Stimulated activated CD8-positive, alpha-beta memory T cell treated with anti-CD3 and anti-CD28 coated beads, Interleukin-4, amount 100 ng/mL, for 1 hour (primary cell): Measurements from ENCODE around the gene UNC119B.
"Not testable (repeated sequence)": the region's sequence is repeated elsewhere in the genome, so short reads cannot be mapped to it uniquely, and the experiment has no call there.

ENCODE experiments used
- DNase-seq, 2 donors: peaks; one replicate each; pipeline ENCODE4 v3.0.0-alpha.2; 2020; ENCODE audit warnings: low read depth in 2 of 2, low spot score in 1 of 2

The UNC119B gene

GRCh38 chr12:120710031-120710804, at the start of gene UNC119B:
Gene UNC119B (plus strand): TSS chr12:120710458. CDS start chr12:120710475, 17 bp downstream.
- DNase-seq, result peak; percentile 46 to 57

GRCh38 chr12:120661432-120661831, 48.8 kb upstream of the UNC119B start:
- DNase-seq, result no peak

DNA sequence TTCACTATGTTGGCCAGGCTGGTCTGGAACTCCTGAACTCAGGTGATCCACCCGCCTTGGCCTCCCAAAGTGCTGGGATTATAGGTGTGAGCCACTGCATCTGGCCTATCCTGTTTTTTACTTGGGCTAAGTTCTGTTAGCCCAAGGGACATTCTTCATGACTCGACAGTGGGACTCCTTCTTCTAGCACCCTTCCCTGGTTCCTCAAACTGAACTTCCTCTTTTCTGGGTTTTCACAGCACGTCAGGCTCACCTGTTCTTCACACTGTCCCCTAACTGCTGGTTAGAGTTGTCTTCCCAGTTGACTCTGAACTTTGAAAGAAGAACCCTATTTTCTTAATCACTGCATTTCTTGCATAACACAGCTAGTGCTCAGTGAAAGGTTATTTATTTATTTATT, 47.4 kb upstream of the UNC119B start:
- no peak for DNase-seq

DNA sequence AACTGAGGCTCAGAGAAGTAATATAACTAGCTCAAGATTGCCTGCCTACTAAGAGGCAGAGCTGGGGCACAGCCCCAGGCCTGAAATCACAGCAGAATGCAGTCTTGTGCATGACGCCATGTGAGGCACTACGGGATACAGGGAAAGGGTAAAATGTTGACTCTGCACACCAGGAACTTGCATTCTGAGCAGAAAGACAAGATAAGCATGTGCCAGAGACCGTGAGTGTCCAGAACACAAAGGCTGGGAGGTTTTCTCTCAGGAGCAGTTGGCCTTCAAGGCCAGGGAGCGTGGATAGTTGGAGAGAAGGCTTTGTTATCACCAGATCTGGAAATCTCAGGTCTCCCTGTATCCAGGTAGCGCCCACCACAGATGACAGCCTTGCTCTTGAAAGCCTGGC, 46.5 kb upstream of the UNC119B start:
- DNase-seq, result no peak

DNA sequence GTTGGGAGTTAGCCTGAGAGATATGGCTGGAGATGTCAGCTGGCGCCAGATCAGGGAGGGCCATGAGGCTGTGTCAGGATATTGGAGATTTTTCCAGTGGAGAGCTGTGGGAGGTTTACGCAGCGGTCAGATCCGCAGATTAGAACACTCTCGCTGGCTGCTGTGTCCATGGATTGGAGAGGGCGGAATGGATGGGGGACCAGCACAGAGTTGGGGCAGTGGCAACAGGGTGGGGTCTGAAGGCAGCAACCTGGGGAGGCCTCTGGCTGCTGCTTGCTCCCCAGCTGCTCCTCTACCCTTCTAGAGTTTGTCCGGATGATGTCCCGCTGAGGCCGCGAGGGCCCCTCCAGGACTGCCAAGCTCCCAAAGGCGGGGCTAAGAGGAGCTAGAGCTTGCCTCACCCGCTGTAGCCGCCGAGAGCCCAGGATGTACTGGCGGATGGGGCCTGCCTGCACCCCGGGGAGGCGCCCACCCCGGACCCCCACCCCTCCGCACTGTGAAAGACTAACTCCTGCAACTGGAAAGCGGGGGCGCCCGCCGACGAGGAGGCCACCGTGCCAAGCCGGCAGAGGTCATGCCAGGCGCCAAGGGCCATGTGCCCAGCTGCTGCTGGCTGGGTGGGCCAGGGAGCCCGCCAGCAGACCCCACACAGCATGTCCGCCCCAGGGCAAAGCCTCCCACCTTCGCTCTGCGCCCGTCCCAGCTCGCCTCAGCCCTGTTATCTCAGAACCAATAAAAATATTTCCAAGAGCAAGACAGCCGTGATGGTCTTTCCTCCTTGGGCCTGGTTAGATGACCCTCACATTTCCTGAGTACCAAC, 43.5 kb upstream of the UNC119B start:
- DNase-seq, result no peak

DNA sequence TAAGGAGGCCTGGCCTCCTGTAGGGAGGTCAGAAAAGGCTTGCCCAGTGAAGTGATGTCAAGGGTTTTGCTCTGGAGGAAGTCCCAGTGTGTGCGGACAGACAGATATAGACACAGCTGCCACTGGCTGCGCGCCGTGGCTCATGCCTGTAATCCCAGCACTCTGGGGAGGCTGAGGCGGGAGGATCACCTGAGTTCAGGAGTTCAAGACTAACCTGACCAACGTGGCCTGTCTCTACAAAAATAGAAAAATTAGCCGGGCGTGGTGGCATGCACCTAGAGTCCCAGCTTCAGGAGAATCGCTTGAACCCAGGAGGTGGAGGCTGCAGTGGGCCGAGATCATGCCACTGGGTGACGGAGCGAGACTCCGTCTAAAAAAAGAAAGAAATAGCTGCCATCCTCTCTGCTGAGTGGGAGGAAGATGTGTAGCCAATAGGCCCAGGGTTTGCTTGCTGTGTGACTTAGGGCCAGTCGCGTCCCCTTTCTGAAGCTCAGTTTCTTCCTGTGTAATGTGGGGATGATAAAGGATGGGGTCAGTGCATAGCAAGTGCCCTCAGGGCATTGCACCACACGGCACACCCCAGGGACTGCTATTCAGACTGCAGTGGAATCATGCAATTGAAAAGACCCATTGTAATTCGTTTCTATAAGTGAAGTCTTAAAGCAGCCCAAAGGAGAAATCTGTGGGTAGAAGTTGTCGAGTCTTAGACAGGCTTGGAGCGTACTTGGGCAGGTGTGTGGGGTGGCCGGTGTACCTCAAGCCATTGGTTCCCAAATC, 42.0 kb upstream of the UNC119B start:
- no peak for DNase-seq

DNA sequence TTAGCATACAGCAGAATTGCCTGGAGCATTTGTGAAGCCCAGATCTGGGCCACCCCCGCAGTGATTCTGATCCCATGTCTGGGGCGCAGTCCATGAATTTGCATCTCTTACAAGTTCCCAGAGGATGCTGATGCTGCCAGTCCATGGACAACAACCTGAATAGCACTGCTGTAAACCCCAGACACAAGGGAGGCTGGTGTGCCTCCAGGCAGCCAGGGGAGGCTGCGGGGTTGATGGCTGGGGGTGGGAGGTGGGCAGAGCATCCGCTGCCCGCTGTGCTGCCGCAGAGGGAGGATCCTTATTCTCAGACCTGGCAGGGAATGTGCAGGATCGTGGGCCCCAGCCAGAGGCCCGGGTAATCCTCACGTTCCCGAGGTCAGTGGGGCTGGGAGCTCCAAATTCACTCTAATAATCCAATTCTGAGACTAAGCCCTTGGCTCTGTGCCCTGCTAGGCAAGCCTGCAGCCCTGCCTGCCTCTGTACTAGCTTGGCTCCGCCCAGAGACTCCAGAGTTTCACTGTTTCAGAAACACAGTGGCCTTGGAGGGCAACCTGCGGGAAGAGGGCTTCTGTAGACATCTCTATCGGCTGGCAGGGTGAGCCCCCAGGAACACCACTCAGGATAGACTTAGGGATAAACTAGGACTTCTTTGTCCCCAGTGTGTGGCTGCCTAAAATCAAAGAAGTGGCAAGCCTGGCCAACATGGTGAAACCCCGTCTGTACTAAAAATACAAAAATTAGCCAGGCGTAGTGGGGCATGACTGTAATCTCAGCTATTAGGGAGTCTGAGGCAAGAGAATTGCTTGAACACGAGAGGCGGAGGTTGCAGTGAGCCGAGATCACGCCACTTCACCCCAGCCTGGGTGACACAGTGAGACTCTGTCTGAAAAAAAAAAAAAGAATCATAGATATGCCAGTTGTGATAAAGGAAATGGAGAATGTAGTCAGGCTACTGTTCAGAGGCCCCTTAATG, 41.1 kb upstream of the UNC119B start:
- DNase-seq, result no peak

DNA sequence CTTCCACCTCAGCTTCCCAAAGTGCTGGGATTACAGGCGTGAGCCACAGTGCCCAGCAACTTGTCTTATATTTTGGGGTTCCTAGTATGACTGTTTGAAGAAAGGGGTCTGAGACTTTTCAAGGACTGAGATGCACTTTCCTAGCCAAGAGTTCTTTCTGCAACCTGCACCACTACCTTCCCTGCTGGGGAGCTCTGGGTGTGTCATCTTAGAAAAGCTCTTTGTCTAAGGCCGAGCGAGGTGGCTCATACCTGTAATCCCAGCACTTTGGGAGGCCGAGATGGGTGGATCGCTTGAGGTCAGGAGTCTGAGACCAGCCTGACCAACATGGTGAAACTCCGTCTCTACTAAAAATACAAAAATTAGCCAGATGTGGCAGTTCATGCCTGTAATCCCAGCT, 40.0 kb upstream of the UNC119B start:
- DNase-seq, result not testable (repeated sequence)

DNA sequence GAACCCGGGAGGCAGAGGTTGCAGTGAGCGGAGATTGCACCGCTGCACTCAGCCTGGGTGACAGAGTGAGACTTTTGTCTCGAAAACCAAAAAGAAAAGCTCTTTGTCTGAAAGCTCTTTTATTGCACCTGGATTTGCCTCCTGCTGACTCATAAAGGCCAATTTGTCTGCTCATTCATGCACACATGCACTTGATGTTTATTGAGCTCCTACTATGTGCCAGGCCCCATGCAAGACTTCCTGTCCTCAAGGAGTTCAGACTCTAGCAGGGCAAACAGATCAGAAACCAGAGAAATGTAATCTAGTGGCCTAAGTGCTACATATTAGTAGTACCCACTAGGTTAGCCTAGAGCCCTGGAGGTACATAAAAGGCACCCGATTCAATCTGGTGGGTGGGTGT, 39.6 kb upstream of the UNC119B start:
- no peak for DNase-seq

- no peak for DNase-seq
These were observed 36.1 kb upstream of the UNC119B start for GRCh38 chr12:120674097-120674636.

- DNase-seq, result no peak
These were observed 32.3 kb upstream of the UNC119B start for GRCh38 chr12:120677765-120678473.

GRCh38 chr12:120678572-120678971, 31.7 kb upstream of the UNC119B start:
- DNase-seq, result no peak

DNA sequence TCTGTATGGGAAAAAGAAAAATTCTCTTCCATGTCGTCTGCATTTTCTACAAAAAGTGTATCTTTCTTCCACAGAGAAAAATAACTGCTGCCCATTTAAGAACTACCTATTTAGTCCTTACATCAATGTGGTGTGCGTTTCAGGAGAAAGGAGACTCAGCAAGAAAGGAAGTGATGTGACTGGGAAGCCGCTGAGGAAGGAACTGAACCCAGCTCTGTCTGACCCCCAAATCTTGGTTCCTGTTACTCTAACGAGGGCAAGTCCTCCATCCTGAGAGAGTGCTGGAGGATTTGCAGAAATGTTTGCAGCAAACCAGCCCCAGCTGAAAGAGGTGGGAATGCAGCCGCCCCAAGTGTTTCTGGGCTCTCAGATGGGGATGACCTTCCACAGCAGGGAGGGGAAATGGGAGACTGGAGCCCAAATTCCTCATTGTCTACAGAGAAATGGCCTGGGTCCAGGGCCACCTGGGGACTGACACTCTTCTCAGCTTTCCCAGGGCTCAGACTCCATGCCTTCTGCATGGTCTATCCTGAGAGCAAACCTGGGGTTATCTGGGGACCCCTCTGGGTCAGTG, 30.0 kb upstream of the UNC119B start:
- DNase-seq, result no peak

DNA sequence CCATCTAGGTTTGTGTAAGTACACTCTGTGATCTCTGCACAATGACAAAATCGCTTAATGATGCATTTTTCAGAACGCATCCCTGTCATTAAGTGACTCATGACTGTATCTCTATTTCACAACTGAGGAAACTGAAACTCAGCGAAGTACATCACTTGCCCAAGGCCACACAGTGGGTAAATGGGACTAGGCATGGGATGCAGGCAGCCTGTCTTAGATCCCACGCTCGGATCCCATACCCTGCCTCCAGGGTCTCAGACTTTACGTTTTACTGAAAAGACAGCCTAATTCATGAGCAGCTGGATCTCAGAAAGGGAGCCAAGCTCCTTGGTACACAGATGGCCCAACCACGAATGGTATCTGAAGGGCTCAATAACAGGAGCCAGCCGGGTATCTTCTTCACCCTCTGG, 25.7 kb upstream of the UNC119B start:
- DNase-seq, result no peak

GRCh38 chr12:120685522-120685921, 24.7 kb upstream of the UNC119B start:
- no peak for DNase-seq

GRCh38 chr12:120686151-120686689, 24.0 kb upstream of the UNC119B start:
- DNase-seq, result peak; percentile 87 to 95

DNA sequence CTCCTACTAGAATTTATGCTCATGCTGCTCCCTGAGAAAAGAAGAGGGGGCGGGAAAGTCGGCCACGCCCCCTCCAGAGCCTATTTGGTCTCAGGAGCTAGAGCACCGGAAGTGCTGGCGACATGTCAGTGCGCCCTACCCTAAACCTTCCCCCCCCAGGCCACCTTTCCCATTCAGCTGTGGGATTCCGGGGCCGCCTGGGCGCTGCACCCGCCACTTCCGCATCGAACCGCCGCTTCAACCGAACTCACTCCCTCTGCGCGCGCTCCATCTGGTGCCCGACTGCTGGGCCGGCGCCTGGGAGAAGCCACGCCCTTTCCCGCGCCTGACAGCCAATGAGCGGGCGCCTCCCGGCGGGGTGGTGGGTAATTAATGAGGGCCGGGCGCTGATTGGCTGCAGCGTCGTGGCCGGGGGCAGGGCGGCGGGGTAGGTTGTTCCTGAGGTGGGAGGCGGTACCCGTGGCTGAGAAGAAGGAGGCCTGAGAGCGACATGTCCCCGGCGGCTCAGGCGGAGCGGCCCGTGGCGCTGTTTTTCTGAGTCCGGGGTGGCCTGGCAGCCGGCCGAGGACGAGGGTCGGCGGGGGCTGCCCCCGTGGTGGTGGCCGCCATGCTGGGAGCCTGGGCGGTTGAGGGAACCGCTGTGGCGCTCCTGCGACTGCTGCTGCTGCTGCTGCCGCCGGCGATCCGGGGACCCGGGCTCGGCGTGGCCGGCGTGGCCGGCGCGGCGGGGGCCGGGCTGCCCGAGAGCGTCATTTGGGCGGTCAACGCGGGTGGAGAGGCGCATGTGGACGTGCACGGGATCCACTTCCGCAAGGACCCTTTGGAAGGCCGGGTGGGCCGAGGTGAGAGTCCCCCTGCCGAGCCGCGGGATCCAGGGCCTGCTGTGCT, 23.3 kb upstream of the UNC119B start, which contains the start of gene MLEC:
Gene MLEC, plus strand, starts transcription at position 460 of the 888 bp plus-strand sequence. Its CDS starts 148 bp downstream, at position 608.
- peak; percentile 97 to 99 for DNase-seq
